Ramos (cell line): Measurements from ENCODE around the gene ADAMTS9.

Experiments used
- in situ Hi-C: fragments of 300-500 bp; cut with MboI; formaldehyde crosslinking; loops from one replicate; pipeline ENCODE4 v1.14.3; 2022; ENCODE audit warnings: low sequenced_read_pairs; ENCODE audit not compliant: unreplicated experiment

The ADAMTS9 gene

DNA sequence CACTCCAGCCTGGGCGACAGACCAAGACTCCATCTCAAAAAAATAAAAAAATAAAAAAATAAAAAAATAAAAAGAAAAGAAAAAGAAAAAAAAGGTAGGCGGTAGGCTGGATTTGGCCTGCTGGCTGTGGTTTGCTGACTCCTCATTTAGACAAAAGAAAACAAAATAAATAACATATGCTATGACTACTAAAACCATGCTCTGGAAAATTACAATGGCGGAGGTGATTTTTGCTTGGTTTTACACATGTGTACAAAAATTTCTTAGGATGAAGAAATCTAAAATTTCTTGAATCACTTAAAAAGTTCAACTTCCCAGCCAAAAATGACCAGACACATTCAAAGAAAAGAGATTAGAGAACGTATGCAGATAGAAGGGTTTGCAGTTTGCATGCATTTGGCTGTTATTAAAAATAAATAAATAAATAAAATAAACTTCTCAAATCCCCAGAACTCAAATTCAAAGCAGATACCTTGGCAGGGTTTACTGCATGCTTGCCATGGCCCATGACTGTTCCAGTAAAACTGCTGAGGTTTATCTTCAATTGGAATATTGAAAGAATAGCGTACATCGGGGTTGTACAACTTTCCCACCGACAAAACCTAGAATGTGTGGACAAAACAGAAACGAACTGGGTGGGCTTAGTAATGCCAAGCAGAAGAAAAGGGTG is 65.9 kb downstream of the ADAMTS9 start:
- in situ Hi-C loops: no loop called here

DNA sequence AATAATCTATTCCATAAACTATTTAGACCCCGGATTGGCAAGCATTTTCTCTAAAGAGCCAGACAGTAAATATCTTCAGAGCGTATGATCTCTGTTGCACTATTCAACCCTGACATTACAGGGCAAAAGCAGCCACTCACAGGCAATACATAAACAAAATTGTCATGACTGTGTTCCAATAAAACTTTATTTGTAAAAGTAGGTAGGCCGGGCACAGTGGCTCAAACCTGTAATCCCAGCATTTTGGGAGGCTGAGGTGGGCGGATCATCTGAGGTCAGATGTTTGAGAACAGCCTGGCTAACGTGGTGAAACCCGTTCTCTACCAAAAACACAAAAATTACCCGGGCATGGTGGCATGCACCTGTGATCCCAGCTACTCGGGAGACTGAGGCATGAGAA is 66.5 kb downstream of the ADAMTS9 start:
- in situ Hi-C loops: no loop called here

DNA sequence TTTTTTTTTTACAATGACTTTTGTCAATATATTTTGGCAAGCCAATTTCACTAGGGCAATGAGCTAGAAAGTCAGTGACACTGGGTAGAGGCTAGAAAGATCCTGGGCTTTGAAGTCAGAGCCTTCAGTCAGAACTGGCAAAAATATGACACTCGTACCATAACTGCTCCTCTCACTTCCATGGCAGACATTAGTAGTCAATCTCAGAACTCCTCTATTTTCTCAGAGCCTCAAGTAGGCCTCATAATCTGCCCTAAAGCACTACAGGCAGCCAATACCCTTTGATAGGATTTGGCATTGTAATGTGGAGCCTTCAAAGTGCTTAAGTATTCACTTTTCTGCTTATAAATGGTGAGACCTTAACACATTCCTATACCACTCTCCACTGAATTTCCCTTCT is 67.8 kb downstream of the ADAMTS9 start:
- in situ Hi-C loops: no loop called here

DNA sequence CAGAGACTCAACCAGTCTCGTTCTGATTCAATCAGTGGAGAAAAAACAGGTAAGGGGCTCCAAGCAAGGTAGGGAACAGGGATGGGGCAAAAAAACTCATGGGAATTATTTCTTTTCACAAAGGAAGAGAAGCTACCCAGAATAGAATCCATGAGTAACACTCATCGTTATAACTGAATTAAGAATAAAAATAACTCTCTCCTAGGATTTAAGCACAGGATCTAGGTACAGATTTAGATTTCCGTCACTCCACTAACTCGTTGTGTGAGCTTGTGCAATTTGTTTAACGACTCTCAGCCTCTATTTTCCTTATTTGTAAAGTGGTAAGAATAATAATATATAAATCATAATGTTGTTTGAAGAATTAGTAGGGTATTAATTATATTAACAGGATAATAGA is 68.6 kb downstream of the ADAMTS9 start:
- in situ Hi-C loops: no loop called here

DNA sequence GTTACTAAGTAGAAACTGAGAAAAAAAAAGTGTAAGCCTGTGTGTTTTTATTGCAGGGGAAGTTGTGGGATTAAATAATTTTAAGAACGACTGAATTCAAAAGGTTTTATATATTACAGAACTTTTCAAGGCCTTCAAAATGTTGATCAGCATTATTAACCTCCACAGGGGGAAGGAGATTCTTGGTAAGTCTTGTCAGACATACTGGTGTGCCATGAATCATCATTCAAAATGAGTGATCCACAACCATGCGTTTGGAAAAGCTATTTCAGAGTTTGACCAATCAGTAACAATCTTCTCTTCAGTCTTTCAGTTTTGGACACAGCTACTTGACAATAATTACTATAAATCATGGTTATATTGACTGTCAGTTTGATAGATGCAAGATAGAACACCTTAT is 70.2 kb downstream of the ADAMTS9 start:
- in situ Hi-C loops: no loop called here

DNA sequence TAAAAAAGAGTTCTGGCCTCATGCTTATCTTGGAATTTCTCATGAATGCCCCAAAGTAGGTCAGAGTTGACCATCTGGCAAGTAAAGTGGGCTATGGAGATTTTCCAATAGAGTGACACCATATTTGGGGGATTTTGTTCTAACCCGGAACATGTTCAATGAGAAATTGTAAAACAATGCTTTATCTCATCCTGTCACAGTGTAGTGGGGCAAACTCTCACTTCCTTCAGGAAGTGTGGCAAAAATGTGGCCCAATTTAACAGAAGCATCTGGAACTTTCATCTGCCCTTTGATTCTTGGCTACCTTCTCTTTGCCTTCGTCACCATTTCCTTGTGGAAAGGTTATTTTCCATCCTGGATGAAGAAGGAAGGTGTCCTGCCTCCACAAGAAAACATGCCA is 70.8 kb downstream of the ADAMTS9 start:
- in situ Hi-C loops: no loop called here

DNA sequence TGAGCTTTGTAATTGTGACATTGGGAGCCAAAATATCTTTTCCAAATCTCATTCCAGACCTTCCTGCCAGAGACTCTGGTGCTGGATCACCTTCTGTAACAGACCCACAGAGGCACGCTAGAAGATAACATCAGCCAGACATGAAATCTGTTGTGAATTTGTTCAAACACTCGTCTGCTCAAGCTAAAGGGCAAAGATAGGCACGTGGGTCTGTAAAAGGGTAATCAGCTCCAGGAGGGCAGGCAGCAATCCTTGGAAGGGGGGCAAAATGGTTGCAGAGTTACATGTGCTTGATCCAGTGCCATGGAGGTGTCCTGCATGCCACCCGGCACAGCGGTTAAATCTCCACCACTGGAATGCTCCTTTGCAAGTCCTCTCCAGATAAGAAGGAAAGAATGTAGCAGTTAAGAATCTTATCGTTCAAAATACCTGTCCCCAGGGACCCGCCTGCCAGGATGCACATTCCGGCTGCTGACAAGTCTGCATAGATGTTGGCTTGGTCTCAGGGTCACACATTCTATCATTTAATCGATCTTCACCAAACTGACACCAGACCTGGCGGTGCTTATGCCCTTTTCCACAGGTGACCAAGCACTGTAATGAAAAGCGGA is 74.8 kb downstream of the ADAMTS9 start:
- in situ Hi-C loops: no loop called here

DNA sequence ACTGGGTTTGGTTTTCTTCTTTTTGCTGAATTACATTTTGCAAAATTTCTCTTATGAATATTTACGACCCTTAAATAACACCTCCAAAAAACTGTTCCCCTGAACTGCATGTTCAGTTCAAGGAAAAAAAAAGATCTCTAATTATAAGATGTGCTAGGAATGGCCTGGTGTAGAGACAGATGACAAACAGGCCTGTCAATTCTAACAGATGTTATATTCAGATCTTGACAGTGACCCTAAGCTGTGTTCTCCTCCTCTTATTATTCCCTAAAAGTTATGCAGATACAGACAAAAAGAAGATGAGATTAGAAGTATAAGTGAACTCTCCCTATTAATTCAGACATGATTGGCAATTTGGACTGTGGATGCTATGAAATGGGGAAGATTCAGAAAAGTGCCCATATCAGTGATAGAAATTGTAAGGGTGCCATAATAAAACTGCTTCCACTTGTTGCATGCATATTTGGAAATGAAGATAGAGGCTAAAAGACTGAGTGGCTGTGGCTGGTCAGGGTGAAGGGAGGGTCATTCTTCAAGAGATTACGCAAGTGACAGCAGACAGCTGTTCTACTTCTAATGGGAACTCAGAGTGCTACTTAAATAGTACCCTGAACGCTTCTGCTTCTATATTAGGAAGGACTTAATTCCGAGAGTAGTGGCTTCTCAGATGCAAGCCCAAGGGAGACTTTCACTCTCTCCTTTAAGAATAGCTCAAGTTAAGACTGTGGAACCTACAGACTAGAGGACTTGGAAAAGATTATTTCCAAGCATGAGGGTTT is 75.5 kb downstream of the ADAMTS9 start:
- in situ Hi-C loops: no loop called here

DNA sequence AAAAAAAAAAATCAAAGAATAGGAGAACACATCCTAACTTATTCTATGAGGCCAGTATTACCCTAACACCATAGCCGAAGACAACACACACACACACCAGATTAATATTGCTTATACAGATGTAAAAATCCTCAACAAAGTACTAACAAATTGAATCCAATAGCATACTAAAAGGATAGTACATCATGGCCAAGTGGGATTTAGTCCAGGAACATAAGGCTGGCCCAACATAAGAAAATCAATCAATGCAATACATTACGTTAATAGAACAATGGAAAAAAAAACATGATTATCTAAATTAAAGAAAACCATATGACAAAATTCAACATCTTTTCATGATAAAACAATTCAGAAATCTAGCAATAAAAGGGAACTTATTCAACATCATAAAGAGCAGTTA is 79.1 kb downstream of the ADAMTS9 start:
- in situ Hi-C loops: no loop called here

DNA sequence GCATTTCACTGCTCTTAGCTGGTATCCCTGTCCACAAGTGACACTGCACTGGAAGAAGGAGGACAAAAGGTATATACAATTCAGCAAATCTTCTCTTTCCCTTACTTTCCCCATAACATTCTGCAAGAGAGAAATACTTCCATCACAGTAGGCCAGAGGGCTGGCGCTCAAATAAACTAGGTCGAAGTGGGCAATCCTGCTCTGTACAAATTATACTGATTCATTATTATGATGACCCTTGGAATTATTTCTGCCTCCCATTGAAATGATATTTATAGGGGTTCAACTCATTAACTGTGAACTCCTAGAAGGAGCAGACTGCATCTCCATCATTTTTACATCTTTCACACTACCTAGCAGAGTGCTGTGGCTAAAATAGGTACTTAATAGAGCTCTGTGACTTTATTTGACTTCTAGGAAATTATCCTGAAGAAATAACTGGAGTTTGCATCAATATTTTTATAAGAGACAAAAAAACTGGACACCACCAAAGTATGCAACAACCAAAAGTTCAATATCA is 80.7 kb downstream of the ADAMTS9 start:
- in situ Hi-C loops: no loop called here

DNA sequence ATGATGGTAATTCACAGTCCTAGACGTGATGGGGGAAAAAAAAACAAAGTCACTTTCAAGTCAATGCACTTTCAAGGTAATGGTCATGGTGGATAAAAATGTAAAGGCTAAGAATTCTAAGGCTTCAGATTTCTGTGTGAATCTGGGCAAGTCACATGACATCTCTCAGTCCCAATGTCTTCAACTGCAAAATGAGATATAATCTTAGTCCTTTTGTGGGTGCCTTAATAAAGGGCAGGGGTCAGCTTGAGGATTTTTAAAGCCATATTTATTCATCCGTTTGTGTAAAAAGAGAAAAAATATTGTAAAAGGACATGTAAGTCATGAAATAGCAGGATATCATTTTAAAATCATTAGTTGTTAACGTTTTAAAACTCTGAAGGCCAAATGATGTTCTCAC is 83.5 kb downstream of the ADAMTS9 start:
- in situ Hi-C loops: no loop called here

DNA sequence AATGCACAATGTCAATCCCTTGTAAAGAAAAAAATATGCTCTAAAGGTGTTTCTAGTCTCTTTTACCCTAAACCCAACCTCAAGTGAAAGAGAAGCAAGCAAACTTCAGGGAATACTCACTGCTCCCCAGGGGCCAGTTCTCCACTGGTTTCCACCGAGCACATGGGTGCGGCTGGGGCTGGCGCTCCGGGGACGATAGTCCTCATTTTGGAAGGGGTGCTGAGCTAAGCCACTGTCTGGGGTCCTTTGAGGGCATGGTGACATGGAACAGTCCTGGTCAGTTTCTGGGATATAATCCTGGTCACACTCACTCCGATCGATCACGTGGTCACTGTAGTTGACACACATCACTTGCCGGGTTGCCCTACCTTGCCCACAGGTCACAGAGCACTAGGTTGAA is 86.0 kb downstream of the ADAMTS9 start:
- in situ Hi-C loops: no loop called here

DNA sequence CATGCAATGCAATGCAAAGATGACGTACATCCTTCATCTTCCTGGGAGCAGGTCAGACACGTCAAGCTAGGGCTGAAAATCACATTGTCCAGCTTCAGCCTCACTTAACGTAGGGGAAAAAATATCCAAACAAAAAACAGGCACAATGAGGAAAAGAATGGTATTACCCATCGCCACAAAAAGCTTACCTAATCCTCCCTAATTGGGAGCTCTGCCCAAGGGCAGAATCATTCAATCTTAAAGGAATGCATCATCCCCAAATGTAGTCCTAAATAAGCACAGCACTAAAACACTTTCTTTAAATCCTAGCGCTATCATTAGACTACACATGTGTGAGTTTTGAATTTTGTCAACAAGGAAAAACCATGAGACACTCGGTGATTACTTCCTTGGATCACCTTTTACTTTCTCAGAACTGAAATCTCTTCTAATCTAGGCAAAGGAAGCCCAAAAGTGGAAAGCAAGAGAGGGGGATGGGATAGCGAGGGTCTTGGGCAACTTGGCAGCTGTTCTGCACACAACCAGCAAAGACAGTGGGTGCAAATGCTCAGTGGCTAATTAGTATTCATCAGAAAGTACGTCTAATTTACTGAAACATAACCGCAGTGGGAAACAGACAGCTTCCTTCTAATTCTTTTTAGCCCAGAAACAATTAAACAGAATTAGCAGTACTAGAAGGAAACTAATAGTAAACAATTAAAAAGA is 87.4 kb downstream of the ADAMTS9 start:
- in situ Hi-C loops: no loop called here

DNA sequence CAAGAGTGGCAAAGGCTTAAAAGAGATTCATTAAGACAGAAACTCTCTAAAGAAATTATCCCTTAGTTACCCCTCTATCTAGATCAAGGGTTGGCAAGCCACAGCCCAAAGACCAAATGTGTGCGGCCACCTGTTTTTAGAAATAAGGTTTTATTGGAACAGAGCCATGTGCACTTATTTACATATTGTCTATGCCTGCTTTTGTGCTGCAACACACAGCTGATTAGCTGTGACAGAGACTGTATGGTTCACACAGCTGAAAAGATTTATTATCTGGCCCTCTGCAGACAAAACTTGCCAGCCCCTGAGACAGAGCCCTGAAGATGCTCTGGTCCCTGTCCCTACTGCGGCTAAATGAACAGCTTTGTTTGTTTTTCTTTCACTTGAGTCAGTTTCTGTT is 88.1 kb downstream of the ADAMTS9 start:
- in situ Hi-C loops: no loop called here

DNA sequence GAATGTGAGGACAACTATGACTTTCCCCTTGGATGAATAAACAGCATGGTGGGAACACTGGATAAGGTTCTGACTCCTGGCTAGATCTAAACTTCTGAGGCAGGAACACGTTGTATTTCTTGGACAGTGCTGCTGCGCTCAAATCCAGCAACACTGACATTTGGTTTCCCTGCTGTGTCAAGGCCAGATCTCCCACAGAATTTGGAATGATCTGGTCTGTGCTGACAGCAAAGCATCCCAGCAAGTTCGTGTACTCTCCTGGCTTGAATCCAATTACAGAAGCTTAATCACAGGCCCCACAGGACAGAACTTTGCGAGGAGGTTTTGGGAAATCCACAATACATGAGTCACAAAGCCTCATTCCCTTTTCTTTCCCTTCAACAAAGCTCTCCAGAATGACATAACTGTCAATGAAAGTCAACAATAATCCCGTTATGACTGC is 92.5 kb downstream of the ADAMTS9 start:
- in situ Hi-C loops: no loop called here

DNA sequence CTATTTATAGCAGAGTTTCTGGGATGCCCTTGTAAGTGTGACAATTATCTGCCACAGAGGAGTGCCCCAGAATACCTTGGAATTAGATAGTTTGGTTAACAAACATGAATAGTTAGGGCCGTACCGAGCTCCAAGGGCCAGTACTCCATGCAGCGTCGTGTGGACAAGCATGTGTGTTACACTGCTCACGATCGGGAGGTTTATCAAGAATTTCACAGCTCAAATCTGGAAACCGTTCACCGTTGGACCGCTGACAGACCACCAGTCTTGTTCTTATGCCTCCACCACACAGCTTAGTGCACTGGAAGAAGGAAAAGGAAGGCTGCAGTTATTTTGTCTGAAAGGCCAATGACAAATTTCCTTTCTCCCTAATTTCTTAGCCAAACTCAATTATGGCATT is 93.7 kb downstream of the ADAMTS9 start:
- in situ Hi-C loops: no loop called here

DNA sequence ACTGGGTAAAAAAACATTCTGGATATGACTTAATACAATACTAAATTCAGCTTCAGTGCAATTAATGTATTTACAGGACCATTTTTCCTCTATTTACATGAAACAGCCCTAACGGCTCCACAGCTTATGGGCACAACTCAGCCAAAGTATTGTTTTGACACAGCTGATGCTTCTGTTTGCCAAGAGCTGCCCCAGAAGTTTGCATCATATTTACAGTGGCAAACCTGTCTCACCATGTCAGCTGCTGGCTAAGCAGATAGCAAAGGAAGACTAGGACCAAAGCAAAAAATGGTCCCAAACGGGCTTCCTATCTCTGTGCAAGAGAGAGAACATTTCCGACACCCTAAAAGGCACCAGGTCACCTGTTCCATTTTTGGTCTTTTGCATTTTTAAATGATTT is 94.5 kb downstream of the ADAMTS9 start:
- in situ Hi-C loops: no loop called here

DNA sequence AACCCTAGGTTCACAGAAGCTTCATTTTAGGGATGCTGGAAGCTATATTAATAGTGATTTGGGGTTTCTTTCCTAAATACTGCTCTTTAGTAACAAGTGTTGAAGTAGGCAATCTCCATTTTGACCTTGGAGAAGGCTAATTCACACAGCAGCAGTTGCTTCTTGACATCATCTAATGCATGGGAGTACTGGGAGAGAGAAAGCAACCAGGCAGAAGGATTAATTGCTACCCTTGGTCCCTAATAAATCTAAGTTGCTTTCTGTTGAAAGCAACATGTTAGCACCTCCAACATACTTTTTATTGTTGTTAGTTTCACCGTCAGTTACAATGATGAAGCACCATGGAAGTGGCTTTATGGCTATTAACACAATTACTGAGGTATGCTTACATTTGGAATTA is 96.2 kb downstream of the ADAMTS9 start:
- in situ Hi-C loops: no loop called here

DNA sequence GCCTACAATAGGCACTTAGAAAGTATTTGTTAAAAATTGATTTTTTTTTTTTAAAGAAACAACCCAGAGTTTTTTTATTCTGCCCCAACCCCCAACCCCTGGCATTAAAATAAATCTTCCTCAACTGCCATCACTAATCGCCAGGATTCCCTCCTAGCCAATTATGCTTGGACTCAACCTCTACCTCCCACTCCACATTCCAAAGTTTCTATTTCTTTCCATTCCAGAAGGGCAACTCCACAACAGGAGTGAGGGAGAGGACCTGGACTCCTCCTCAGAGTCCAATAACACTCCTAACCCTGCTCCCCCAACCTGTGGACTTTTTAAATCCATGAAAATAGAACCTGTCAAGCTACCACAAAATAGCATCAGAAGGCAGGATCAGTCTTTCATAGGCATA is 99.4 kb downstream of the ADAMTS9 start:
- in situ Hi-C loops: no loop called here

DNA sequence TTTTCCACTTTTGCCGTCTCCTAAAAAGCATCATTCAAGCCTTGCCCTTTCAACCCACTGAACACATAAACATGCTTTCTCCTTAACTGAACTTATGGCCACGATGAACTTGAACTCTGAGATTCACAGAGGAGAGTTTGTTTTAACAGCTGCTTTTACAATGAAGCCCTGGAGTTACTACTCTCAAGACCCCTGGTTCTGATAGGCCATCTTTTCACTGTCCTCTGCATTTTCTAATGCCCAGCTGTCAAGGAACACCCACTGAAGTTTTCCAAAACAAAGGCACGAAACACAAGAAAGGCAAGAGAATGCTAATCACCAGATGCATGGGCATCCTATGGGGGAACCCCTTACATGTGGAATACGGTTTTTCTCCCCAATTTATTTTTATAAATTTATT is 100.8 kb downstream of the ADAMTS9 start:
- in situ Hi-C loops: no loop called here

DNA sequence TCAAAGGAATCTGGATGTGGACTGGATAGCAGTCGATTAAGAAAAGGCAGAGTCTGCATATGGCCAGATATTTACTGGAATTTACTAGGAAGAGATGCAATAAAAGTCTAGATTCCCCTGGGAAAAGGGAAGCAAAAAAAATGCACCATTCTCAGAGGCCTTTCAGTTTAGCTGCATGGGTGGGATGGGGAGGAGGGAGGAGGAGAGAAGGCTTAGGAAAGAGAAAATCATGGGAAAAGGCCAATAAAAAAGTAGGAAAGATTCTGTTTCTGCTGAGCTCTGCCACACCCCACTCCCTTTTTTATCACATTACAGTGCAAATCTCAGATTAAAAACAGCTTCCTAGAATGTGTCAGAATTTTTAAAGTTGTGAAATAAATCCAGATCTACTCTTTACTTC is 103.6 kb downstream of the ADAMTS9 start:
- in situ Hi-C loops: no loop called here
